Measurements from ENCODE around the gene UFSP2.

Gene UFSP2

DNA sequence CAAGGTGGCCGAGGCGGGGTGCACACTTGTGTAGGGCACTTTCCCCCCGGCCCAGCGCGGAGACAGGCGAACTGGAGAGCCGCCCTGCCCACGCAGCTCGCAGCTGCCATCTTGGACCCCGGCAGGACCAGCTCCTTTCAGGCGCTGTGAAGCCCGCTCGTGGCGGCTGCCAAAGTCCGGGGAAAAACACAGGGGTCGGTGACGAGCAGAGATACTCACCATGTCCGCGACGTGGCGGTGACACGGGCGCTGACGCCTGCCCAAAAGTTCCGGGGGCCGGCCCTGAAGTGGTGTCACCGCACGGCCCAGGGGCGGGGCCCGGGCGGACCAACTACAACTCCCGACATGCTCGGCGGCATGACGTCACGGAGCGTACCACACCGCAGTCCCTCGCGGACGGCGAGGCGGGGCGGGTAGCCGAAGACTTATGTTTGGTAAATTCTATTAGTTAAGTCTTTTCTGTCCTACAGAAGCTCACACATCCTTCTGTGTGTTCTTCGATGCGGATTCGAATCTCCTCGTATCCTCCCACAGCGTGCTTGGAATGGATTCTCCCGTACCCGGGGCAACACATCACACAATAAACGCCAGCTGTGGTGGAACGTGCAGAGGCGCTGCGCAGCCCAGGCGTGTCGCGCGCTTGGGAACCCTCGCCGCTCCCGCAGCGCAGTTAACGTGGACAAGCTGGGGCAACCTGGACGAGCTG is at the start of gene UFSP2:
TSS of gene UFSP2 (minus strand) at position 318 of the 706 bp plus-strand sequence. CDS start at position 222, 96 bp downstream.
- DNase-seq (ENCODE audit: low read depth), result peak; percentile 87
- TF ChIP-seq, protein P1, sequence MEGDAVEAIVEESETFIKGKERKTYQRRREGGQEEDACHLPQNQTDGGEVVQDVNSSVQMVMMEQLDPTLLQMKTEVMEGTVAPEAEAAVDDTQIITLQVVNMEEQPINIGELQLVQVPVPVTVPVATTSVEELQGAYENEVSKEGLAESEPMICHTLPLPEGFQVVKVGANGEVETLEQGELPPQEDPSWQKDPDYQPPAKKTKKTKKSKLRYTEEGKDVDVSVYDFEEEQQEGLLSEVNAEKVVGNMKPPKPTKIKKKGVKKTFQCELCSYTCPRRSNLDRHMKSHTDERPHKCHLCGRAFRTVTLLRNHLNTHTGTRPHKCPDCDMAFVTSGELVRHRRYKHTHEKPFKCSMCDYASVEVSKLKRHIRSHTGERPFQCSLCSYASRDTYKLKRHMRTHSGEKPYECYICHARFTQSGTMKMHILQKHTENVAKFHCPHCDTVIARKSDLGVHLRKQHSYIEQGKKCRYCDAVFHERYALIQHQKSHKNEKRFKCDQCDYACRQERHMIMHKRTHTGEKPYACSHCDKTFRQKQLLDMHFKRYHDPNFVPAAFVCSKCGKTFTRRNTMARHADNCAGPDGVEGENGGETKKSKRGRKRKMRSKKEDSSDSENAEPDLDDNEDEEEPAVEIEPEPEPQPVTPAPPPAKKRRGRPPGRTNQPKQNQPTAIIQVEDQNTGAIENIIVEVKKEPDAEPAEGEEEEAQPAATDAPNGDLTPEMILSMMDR (conservative IDR thresholded peaks at IDR 0.05; ENCODE audit: low read length), result no peak
- H3K4me3 ChIP-seq (ENCODE audit: low read length), result peak within 1 kb of the TSS; percentile 85

DNA sequence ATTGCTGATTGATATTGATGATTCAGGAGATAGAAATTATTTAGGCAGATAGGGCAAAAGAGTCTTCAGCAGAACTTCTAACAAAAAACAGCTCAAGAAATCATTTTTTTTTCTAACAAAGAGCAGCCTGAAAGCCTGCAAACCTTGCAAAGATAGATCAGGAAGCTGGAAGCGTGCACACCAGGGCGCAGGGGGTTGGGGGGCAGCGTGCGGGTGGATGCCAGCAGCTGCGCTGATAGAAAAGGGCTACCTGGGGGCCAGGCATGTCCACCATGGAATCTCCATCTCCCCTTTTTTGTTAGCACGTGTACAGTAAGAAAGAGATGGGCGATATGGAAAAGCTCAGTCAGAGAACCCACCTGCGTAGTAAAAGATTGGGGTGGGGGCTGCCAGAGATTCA is 47.5 kb upstream of the UFSP2 start:
- TF ChIP-seq, protein P1 (conservative IDR thresholded peaks at IDR 0.05; ENCODE audit: low read length), result no peak
- DNase-seq (ENCODE audit: low read depth), result no peak
- no peak overlapping the region for H3K4me3 ChIP-seq (ENCODE audit: low read length)

GRCh38 chr4:185472103-185472542 is 46.4 kb upstream of the UFSP2 start:
- DNase-seq (ENCODE audit: low read depth), result no peak
- peak overlapping the region; percentile 68 for H3K4me3 ChIP-seq (ENCODE audit: low read length)
- TF ChIP-seq, protein P1 (conservative IDR thresholded peaks at IDR 0.05; ENCODE audit: low read length), result no peak

DNA sequence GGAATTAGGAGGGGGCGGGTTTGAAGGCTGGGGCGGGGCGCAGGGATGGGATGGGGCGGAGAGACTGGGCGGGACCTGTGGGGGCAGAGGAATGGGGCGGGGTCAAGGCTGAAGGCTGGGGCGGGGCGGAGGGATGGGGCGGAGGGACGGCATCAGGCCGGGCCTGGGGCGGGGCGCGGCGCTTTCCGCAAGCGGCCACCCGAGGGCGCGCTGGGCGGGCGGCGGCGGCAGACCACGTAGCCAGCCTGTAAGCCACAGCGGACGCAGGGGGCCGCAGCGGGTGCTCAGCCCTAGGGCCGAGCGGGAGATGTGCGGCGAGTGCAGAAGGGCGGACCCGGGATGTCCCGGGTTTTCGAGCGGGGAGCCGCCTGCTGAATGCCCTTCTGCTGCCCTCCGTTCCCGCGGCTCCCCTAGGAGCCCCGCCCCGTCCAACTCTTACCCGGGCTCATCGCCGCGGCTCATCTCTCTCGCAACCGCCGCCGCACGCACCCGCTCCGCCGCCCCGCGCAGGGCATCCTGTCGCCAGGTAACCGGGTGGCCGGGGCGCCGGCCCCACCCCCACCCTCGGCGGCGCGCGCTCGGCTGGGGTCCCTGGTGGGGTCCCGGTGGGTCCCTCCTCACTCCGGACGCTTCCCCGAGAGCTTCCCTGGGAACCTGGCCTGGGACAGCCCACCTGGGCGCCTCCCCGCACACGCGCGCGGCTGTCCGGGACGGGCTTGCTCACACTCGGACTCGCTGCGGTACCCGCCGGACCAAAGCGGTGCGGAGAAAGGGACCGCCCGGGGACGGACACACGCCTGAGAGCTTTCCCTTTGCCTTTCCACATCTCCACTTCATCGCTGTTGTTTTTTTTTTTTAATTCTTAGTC is 45.7 kb upstream of the UFSP2 start, which contains the start of gene CCDC110:
TSS of gene CCDC110 (minus strand) at position 499 of the 868 bp plus-strand sequence. CDS start at position 449, 50 bp downstream.
- peak; percentile 92 for DNase-seq (ENCODE audit: low read depth)

GRCh38 chr4:185470501-185471195 is 44.9 kb upstream of the UFSP2 start:
- H3K4me3 ChIP-seq (ENCODE audit: low read length), result peak overlapping the region; percentile 69
- TF ChIP-seq, protein P1 (conservative IDR thresholded peaks at IDR 0.05; ENCODE audit: low read length), result no peak
- DNase-seq (ENCODE audit: low read depth), result peak; percentile 12

More for the DNA sequence above, 45.7 kb upstream of the UFSP2 start, which contains the start of gene CCDC110:
- H3K4me3 ChIP-seq (ENCODE audit: low read length), result peak within 1 kb of the TSS; percentile 69
- TF ChIP-seq, protein P1 (conservative IDR thresholded peaks at IDR 0.05; ENCODE audit: low read length), result peak; percentile 22; the same call in 1 of the 2 replicates

- TF ChIP-seq, protein P1 (conservative IDR thresholded peaks at IDR 0.05; ENCODE audit: low read length), result no peak
- H3K4me3 ChIP-seq (ENCODE audit: low read length), result no peak overlapping the region
- no peak for DNase-seq (ENCODE audit: low read depth)
Measured at GRCh38 chr4:185469580-185470154, 43.9 kb upstream of the UFSP2 start.
